HUES64 (cell line): Measurements from ENCODE around the gene C4A.
"Not testable (repeated sequence)": the region's sequence is repeated elsewhere in the genome, so short reads cannot be mapped to it uniquely, and the experiment has no call there.

Experiments
- H3K27ac ChIP-seq: 2 replicates; pipeline ENCODE4 v1.7.0; 2013; ENCODE audit warnings: low read depth, low read length, inconsistent platforms
- H3K27me3 ChIP-seq: 2 replicates; pipeline ENCODE4 v1.6.1; 2013; ENCODE audit warnings: mild to moderate bottlenecking, low read length; ENCODE audit not compliant: insufficient read depth
- H3K36me3 ChIP-seq: 2 replicates; pipeline ENCODE4 v1.6.1; 2013; ENCODE audit warnings: mild to moderate bottlenecking, low read length; ENCODE audit not compliant: insufficient read depth
- H3K4me1 ChIP-seq: 2 replicates; pipeline ENCODE4 v1.6.1; 2013; ENCODE audit warnings: mild to moderate bottlenecking, low read length, moderate library complexity; ENCODE audit not compliant: insufficient read depth
- H3K4me3 ChIP-seq: 2 replicates; pipeline ENCODE4 v1.5.1; 2013; ENCODE audit warnings: mild to moderate bottlenecking, low read length, moderate library complexity
- H3K9ac ChIP-seq: 2 replicates; pipeline ENCODE4 v1.6.1; 2013; ENCODE audit warnings: mild to moderate bottlenecking, low read depth, low read length
- H3K9me3 ChIP-seq: 2 replicates; pipeline ENCODE4 v1.6.1; 2013; ENCODE audit warnings: low read depth, low read length; ENCODE audit not compliant: insufficient read depth
- WGBS: fragments of 150-250, 120-280 bp; methylation state at CpG from one replicate; pipeline ENCODE4 v1.1.7; 2013; ENCODE audit warnings: missing lambda C conversion rate; 5-methylcytosine and 5-hydroxymethylcytosine counted together

C4A gene

GRCh38 chr6:31994421-31994820 lies 12.6 kb downstream of the C4A start:
- 89% methylated on average over 6 of the region's 14 CpGs for WGBS
- not testable (repeated sequence) for H3K27ac ChIP-seq

DNA sequence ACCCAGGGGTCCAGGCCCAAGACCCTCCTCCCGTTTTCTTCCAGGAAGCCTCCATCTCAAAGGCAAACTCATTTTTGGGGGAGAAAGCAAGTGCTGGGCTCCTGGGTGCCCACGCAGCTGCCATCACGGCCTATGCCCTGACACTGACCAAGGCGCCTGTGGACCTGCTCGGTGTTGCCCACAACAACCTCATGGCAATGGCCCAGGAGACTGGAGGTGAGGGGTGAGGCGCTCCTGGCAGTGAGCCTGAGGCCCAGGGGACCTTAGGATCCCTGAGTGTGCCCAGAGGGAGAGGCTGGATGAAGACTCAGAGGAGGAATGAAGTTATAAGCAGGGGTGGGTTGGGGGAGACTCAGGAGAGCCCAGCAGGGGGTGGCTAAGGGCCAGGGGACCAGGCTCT lies 14.5 kb downstream of the C4A start:
- not testable (repeated sequence) for H3K4me1 ChIP-seq, H3K27ac ChIP-seq, H3K9me3 ChIP-seq, H3K9ac ChIP-seq, H3K27me3 ChIP-seq, H3K36me3 ChIP-seq, H3K4me3 ChIP-seq
- WGBS = 97% methylated on average over 5 of the region's 6 CpGs

More at GRCh38 chr6:31994421-31994820, 12.6 kb downstream of the C4A start:
- H3K9ac ChIP-seq, H3K4me3 ChIP-seq, H3K36me3 ChIP-seq, H3K27me3 ChIP-seq, H3K9me3 ChIP-seq, H3K4me1 ChIP-seq: not testable (repeated sequence)

DNA sequence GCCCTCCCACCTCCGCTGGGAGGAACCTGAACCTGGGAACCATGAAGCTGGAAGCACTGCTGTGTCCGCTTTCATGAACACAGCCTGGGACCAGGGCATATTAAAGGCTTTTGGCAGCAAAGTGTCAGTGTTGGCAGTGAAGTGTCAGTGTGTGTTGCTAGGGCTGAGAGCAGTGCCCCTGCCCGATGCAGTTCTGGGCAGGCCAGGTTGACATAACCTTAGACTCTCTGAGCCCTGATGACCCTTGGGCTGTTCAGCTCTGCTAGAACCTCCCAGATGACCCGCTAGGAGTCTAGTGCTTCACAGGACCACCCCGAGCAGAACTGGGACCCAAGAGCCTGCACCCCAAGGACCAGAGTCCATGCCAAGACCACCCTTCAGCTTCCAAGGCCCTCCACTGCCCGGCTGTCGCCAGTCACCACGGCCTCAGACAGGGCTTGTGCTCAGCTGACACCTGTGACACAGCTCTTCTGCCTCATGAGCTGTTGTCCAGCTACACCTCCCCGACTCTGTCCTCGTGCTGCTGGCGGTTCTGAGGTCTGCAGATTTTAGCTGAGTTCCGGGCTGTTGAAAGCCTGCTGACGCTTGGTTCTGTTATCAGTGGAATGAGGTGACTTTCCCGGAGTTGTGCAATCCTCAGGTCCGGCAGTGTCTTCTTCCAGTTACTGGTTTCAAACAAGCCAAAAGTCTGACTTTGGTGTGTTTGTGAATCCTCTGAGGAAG lies 20.9 kb downstream of the C4A start:
- no CpG with 5 or more reads among the region's 15 CpGs for WGBS
- not testable (repeated sequence) for H3K27ac ChIP-seq, H3K36me3 ChIP-seq

DNA sequence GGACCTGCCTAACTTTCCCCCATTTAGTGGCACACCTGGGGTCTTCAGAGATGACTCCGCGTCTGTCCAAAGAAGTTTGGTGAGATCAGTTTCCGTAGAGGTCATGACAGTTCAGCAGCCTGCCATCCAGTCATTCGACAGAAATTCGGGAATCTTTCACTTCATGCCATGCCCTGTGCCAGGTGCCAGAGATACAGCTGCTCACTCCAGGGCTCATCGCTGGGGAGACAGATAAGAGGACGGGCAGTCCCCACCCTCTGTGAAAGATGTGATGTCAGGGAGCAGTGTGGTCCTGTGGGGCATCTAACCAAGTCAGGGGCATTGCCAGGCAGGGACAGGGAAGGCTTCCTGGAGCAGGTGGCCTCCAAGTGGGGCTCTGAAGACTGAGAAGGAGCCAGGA lies 21.4 kb downstream of the C4A start:
- not testable (repeated sequence) for H3K9ac ChIP-seq, H3K4me1 ChIP-seq, H3K27ac ChIP-seq, H3K9me3 ChIP-seq, H3K36me3 ChIP-seq, H3K4me3 ChIP-seq, H3K27me3 ChIP-seq
- WGBS = no CpG with 5 or more reads among the region's 7 CpGs

More for the DNA sequence above, 20.9 kb downstream of the C4A start:
- H3K9me3 ChIP-seq, H3K4me1 ChIP-seq, H3K9ac ChIP-seq, H3K4me3 ChIP-seq, H3K27me3 ChIP-seq: not testable (repeated sequence)

DNA sequence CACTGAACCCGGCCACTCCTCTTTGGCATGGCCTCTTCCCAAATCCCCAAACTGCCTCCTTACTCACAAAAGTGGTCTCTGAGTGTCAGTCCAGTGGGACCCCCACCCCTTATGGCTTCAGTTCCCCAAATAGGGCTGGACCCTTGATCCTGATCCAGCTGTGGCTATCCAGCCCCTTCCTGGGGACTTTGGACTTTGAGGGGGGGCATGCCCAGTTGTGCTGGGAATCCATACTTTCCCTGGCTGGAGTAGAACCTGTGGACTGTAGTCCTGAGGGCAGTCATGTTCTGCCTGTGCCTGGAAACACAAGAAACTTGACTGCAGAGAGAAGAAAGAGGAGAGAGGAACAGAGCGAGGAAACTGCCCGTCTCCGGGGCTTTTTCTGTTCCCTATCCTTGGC lies 22.5 kb downstream of the C4A start:
- 93% methylated on average over 4 of the region's 4 CpGs for WGBS
- not testable (repeated sequence) for H3K36me3 ChIP-seq, H3K4me3 ChIP-seq, H3K9me3 ChIP-seq, H3K4me1 ChIP-seq, H3K9ac ChIP-seq, H3K27me3 ChIP-seq, H3K27ac ChIP-seq

DNA sequence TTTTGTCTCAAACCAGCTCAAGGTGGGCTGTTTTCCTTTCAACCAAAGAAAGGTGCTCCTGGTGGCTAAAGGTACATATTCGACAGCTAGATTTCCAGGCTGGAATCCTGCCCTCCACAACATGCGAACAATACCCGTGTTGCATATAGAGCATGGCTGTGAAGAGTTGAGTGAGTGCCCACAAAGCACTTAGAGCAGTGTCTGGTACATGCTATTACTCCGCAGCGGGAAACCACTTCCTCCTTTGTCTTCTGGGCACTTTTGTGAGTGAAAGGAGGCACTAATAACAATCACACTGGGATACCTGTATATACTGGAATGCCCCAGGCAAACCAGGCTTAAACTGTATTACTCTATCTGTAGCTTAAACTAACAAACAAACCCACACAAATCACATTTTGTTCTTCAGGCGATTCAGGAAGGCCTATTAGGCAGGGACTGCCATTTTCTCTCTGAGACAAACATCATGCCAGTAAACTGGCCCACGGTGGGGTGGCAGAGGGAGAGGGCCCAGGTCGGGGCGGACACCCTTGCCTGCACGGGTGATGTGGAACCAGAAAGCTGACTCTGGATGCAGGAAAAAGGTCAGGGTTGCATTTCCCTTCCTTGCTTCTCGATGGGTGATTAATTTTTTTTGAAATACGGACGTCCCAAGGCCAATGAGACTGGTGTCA lies 23.1 kb downstream of the C4A start:
- not testable (repeated sequence) for H3K4me1 ChIP-seq, H3K9me3 ChIP-seq, H3K27ac ChIP-seq, H3K9ac ChIP-seq, H3K4me3 ChIP-seq, H3K27me3 ChIP-seq, H3K36me3 ChIP-seq
- 89% methylated on average over 8 of the region's 13 CpGs for WGBS

GRCh38 chr6:32005538-32005880 lies 23.7 kb downstream of the C4A start:
- H3K36me3 ChIP-seq, H3K27me3 ChIP-seq, H3K9ac ChIP-seq, H3K4me3 ChIP-seq, H3K4me1 ChIP-seq, H3K9me3 ChIP-seq, H3K27ac ChIP-seq: not testable (repeated sequence)
- WGBS = 90% methylated on average over 6 of the region's 9 CpGs

- H3K9ac ChIP-seq, H3K4me3 ChIP-seq, H3K36me3 ChIP-seq, H3K9me3 ChIP-seq, H3K27me3 ChIP-seq, H3K27ac ChIP-seq, H3K4me1 ChIP-seq: not testable (repeated sequence)
- 93% methylated on average over 6 of the region's 8 CpGs for WGBS
Observed at GRCh38 chr6:32005991-32006529, 24.2 kb downstream of the C4A start.

DNA sequence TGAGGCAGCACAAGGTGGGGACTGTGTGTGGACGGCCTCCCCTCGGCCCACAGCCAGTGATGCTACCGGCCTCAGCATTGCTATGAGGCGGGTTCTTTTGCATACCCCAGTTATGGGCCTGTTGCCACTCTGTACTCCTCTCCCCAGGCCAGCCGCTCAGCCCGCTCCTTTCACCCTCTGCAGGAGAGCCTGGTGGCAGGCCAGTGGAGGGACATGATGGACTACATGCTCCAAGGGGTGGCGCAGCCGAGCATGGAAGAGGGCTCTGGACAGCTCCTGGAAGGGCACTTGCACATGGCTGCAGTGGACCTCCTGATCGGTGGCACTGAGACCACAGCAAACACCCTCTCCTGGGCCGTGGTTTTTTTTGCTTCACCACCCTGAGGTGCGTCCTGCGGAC lies 25.2 kb downstream of the C4A start:
- H3K36me3 ChIP-seq, H3K27me3 ChIP-seq, H3K9me3 ChIP-seq, H3K4me3 ChIP-seq, H3K27ac ChIP-seq, H3K4me1 ChIP-seq, H3K9ac ChIP-seq: not testable (repeated sequence)
- 88% methylated on average over 11 of the region's 12 CpGs for WGBS

DNA sequence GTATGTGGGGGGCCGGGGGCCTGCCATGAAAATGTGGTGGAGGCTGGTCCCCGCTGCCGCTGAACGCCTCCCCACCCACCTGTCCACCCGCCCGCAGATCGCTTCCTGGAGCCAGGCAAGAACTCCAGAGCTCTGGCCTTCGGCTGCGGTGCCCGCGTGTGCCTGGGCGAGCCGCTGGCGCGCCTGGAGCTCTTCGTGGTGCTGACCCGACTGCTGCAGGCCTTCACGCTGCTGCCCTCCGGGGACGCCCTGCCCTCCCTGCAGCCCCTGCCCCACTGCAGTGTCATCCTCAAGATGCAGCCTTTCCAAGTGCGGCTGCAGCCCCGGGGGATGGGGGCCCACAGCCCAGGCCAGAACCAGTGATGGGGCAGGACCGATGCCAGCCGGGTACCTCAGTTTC lies 26.2 kb downstream of the C4A start:
- WGBS = no CpG with 5 or more reads among the region's 24 CpGs

DNA sequence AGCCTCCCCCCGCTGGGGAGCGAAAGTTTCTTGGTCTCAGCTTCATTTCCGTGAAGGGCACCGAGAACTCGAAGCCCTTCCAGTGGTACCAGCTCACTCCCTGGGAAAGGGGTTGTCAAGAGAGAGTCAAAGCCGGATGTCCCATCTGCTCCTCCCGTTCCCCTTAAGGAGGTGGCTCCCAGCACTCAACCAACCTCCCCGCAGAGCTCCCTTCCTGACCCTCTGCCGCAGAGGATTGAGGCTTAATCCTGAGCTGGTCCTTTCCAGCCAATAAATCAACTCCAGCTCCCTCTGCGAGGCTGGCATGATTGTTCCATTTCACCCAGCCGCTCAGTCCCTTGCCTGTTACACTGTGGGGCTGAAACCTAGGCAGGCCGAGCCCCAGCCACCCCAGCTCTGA lies 26.8 kb downstream of the C4A start:
- WGBS = 80% methylated on average over 6 of the region's 12 CpGs
- not testable (repeated sequence) for H3K36me3 ChIP-seq, H3K27me3 ChIP-seq, H3K9ac ChIP-seq, H3K4me1 ChIP-seq, H3K4me3 ChIP-seq, H3K27ac ChIP-seq, H3K9me3 ChIP-seq

More for the DNA sequence above, 26.2 kb downstream of the C4A start:
- H3K9ac ChIP-seq, H3K36me3 ChIP-seq, H3K27me3 ChIP-seq, H3K4me3 ChIP-seq, H3K4me1 ChIP-seq, H3K27ac ChIP-seq, H3K9me3 ChIP-seq: not testable (repeated sequence)

- H3K4me1 ChIP-seq, H3K4me3 ChIP-seq, H3K27me3 ChIP-seq, H3K27ac ChIP-seq, H3K9ac ChIP-seq, H3K36me3 ChIP-seq, H3K9me3 ChIP-seq: not testable (repeated sequence)
- WGBS = 88% methylated on average over 9 of the region's 12 CpGs
Observed at GRCh38 chr6:32009537-32009936, 27.7 kb downstream of the C4A start.
